ENCODE results near the gene VAT1L.

VAT1L gene

GRCh38 chr16:78007121-78007520, 218.8 kb downstream of the VAT1L start:
- no peaks in the 10 kb centered on the region for H3K4me1 Mint-ChIP-seq
- no peak overlapping the region for H3K4me3 Mint-ChIP-seq
- ATAC-seq, result no peak
- H3K27me3 Mint-ChIP-seq, result peaks cover 13% of the 10 kb centered on the region
- no peak overlapping the region for H3K27ac Mint-ChIP-seq
- no peaks in the 10 kb centered on the region for H3K36me3 Mint-ChIP-seq
- no peaks in the 10 kb centered on the region for H3K9me3 Mint-ChIP-seq

- ATAC-seq, result no peak
- Mint-ChIP-seq H3K9me3 (no peaks in the 10 kb centered on the region), H3K4me3 (no peak within 1 kb of the TSS), H3K27ac (no peak within 1 kb of the TSS), H3K36me3 (no peaks in the 10 kb centered on the region), H3K27me3 (peaks cover 28% of the 10 kb centered on the region), H3K4me1 (no peaks in the 10 kb centered on the region)
Observed at GRCh38 chr16:78022347-78023060, 234.1 kb downstream of the VAT1L start, which contains the start of gene CLEC3A. TSS of gene CLEC3A (plus strand) at chr16:78022548. CDS start at chr16:78022627, 79 bp downstream.

- Mint-ChIP-seq H3K4me1 (no peaks in the 10 kb centered on the region), H3K36me3 (no peaks in the 10 kb centered on the region), H3K9me3 (no peaks in the 10 kb centered on the region), H3K27me3 (peaks cover 24% of the 10 kb centered on the region), H3K27ac (no peak overlapping the region), H3K4me3 (no peak overlapping the region)
- no peak for ATAC-seq
Observed at GRCh38 chr16:78024159-78024558, 235.8 kb downstream of the VAT1L start.

GRCh38 chr16:78025631-78026030, 237.3 kb downstream of the VAT1L start:
- H3K9me3 Mint-ChIP-seq, result no peaks in the 10 kb centered on the region
- H3K4me3 Mint-ChIP-seq, result no peak overlapping the region
- no peaks in the 10 kb centered on the region for H3K36me3 Mint-ChIP-seq
- no peak overlapping the region for H3K27ac Mint-ChIP-seq
- no peak for ATAC-seq
- peaks cover 18% of the 10 kb centered on the region for H3K27me3 Mint-ChIP-seq
- H3K4me1 Mint-ChIP-seq, result no peaks in the 10 kb centered on the region

- Mint-ChIP-seq H3K4me3 (no peak overlapping the region), H3K27me3 (peaks cover 22% of the 10 kb centered on the region), H3K4me1 (no peaks in the 10 kb centered on the region), H3K27ac (no peak overlapping the region), H3K36me3 (no peaks in the 10 kb centered on the region), H3K9me3 (no peaks in the 10 kb centered on the region)
- ATAC-seq, result no peak
Observed at GRCh38 chr16:78028018-78028417, 239.7 kb downstream of the VAT1L start.

All from stimulated activated memory B cell treated with anti-CD40 and anti-IgM and Interleukin-4, amounts not matched to agents 10 μg/mL and 1 μg/mL and 100 μg/mL, for 72 hours (primary cell).